MM.1S (cell line): Measurements from ENCODE around the gene FAM9C.

Source experiments
- DNase-seq: peaks from one replicate; pipeline ENCODE4 v3.0.0-alpha.2; 2015
- H2AFZ ChIP-seq: fragments of 300-600 bp; sonication (generic); 2 replicates; pipeline ENCODE4 v1.6.0; 2016; ENCODE audit warnings: antibody characterized with exemption, low read length
- H3F3A ChIP-seq: fragments of 300-600 bp; sonication (generic); 2 replicates; pipeline ENCODE4 v1.6.1; 2016; ENCODE audit warnings: mild to moderate bottlenecking, antibody characterized with exemption, low read length, moderate library complexity, mixed read lengths; ENCODE audit not compliant: insufficient read depth
- H3K27ac ChIP-seq: fragments of 300-600 bp; sonication (generic); 2 replicates; pipeline ENCODE4 v1.5.1; 2016; ENCODE audit warnings: mild to moderate bottlenecking, low read length
- H3K27me3 ChIP-seq: fragments of 300-600 bp; sonication (generic); replicated peaks from 2 replicates; pipeline ENCODE4 v1.6.0; 2016; ENCODE audit warnings: low read length; ENCODE audit not compliant: insufficient read depth
- H3K36me3 ChIP-seq: fragments of 300-600 bp; sonication (generic); replicated peaks from 2 replicates; pipeline ENCODE4 v1.6.1; 2016; ENCODE audit warnings: mild to moderate bottlenecking, low read length, mixed read lengths; ENCODE audit not compliant: insufficient read depth
- H3K4me1 ChIP-seq: fragments of 300-600 bp; sonication (generic); 2 replicates; pipeline ENCODE4 v1.6.1; 2016; ENCODE audit warnings: low read length, mixed read lengths
- H3K4me2 ChIP-seq: fragments of 300-600 bp; sonication (generic); 2 replicates; pipeline ENCODE4 v1.6.0; 2016; ENCODE audit warnings: low read depth, low read length
- H3K4me3 ChIP-seq: fragments of 300-600 bp; sonication (generic); 2 replicates; pipeline ENCODE4 v1.5.1; 2016; ENCODE audit warnings: low read length, mixed read lengths
- H3K79me2 ChIP-seq: fragments of 300-600 bp; sonication (generic); 2 replicates; pipeline ENCODE4 v1.6.1; 2016; ENCODE audit warnings: mixed run types, low read length, mixed read lengths
- H3K9ac ChIP-seq: fragments of 300-600 bp; sonication (generic); 2 replicates; pipeline ENCODE4 v1.6.1; 2016; ENCODE audit warnings: low read length, mixed read lengths
- H3K9me2 ChIP-seq: fragments of 300-600 bp; sonication (generic); replicated peaks from 2 replicates; pipeline ENCODE4 v1.6.1; 2016; ENCODE audit warnings: mild to moderate bottlenecking, low read length, mixed read lengths; ENCODE audit not compliant: insufficient read depth
- H3K9me3 ChIP-seq: fragments of 300-600 bp; sonication (generic); replicated peaks from 2 replicates; pipeline ENCODE4 v1.6.1; 2016; ENCODE audit warnings: mild to moderate bottlenecking, low read length, mixed read lengths; ENCODE audit not compliant: insufficient read depth
- H4K20me1 ChIP-seq: fragments of 300-600 bp; sonication (generic); 2 replicates; pipeline ENCODE4 v1.6.1; 2016; ENCODE audit warnings: mild to moderate bottlenecking, low read length, moderate library complexity, mixed read lengths; ENCODE audit not compliant: insufficient read depth
- CTCF ChIP-seq: fragments of 300-600 bp; sonication (generic); IDR thresholded peaks from 2 replicates; pipeline ENCODE4 v1.5.1; 2016; ENCODE audit warnings: antibody characterized with exemption, low read length, mixed read lengths
- EZH2 ChIP-seq: fragments of 300-600 bp; sonication (generic); optimal IDR thresholded peaks from 2 replicates; pipeline ENCODE3; 2017; ENCODE audit warnings: low read depth, mild to moderate bottlenecking, antibody characterized with exemption, low read length, mixed read lengths
- EZH2phosphoT487 ChIP-seq: fragments of 300-600 bp; sonication (generic); IDR thresholded peaks from 2 replicates; pipeline ENCODE4 v1.6.1; 2018; ENCODE audit warnings: antibody characterized with exemption, low read length

FAM9C gene

GRCh38 chrX:13005661-13006473, 38.6 kb downstream of the FAM9C start:
- peaks cover 26% of the 10 kb centered on the region for H3F3A ChIP-seq
- H3K27ac ChIP-seq: peak overlapping the region; percentile 63
- no peaks in the 10 kb centered on the region for H4K20me1 ChIP-seq
- peak; percentile 43 for DNase-seq
- peak overlapping the region; percentile 40 for H3K4me3 ChIP-seq
- no peaks in the 10 kb centered on the region for H3K79me2 ChIP-seq
- TF ChIP-seq EZH2: no peak
- no peak for TF ChIP-seq CTCF
- no peak for TF ChIP-seq EZH2phosphoT487
- no peaks in the 10 kb centered on the region for H3K27me3 ChIP-seq
- H2AFZ ChIP-seq: no peak overlapping the region
- H3K36me3 ChIP-seq: no peaks in the 10 kb centered on the region
- H3K4me2 ChIP-seq: peak overlapping the region; percentile 79
- H3K4me1 ChIP-seq: peaks cover 46% of the 10 kb centered on the region
- no peaks in the 10 kb centered on the region for H3K9me2 ChIP-seq
- peak overlapping the region; percentile 38; the same call in 1 of the 2 replicates for H3K9ac ChIP-seq
- no peaks in the 10 kb centered on the region for H3K9me3 ChIP-seq

GRCh38 chrX:13001961-13002671, 42.3 kb downstream of the FAM9C start:
- Histone ChIP-seq H3K36me3 (no peaks in the 10 kb centered on the region), H2AFZ (no peak overlapping the region), H3F3A (peaks cover 53% of the 10 kb centered on the region), H3K27me3 (no peaks in the 10 kb centered on the region), H3K27ac (no peak overlapping the region), H3K4me2 (no peak overlapping the region), H3K4me3 (no peak overlapping the region), H3K9ac (no peak overlapping the region), H4K20me1 (no peaks in the 10 kb centered on the region), H3K79me2 (no peaks in the 10 kb centered on the region), H3K4me1 (peaks cover 57% of the 10 kb centered on the region), H3K9me2 (no peaks in the 10 kb centered on the region), H3K9me3 (no peaks in the 10 kb centered on the region)
- no peak for TF ChIP-seq EZH2
- no peak for TF ChIP-seq CTCF
- TF ChIP-seq EZH2phosphoT487: no peak
- DNase-seq: no peak

- no peaks in the 10 kb centered on the region for H3K79me2 ChIP-seq
- peaks cover 47% of the 10 kb centered on the region for H3F3A ChIP-seq
- H3K36me3 ChIP-seq: no peaks in the 10 kb centered on the region
- DNase-seq: no peak
- TF ChIP-seq EZH2 (no peak), CTCF (no peak), EZH2phosphoT487 (no peak)
- H3K9me3 ChIP-seq: no peaks in the 10 kb centered on the region
- H3K27ac ChIP-seq: peak overlapping the region; percentile 100; the same call in 1 of the 2 replicates
- peak overlapping the region; percentile 85 for H3K4me2 ChIP-seq
- no peak overlapping the region for H3K4me3 ChIP-seq
- H3K27me3 ChIP-seq: no peaks in the 10 kb centered on the region
- no peaks in the 10 kb centered on the region for H3K9me2 ChIP-seq
- H3K9ac ChIP-seq: no peak overlapping the region
- no peaks in the 10 kb centered on the region for H4K20me1 ChIP-seq
- peaks cover 47% of the 10 kb centered on the region for H3K4me1 ChIP-seq
- H2AFZ ChIP-seq: no peak overlapping the region
These were observed 43.3 kb downstream of the FAM9C start for GRCh38 chrX:13001097-13001496.
